H1 (cell line): ENCODE results near the gene LTB4R. TPM values are rescaled to one million over a fixed set of nuclear protein-coding genes. Genes with fewer than 3 reads are reported as not detected.

Experiments used
- CTCF ChIA-PET: fragments of 300-600 bp; sonication (Branson Sonifier 250); formaldehyde crosslinking; loops from one replicate; lab custom pipeline; 2021; ENCODE audit not compliant: partially characterized antibody; lab: Charles Lee
- POLR2A ChIA-PET: fragments of 300-600 bp; sonication (Branson Sonifier 250); formaldehyde crosslinking; loops from one replicate; lab custom pipeline; 2021; ENCODE audit warnings: inconsistent platforms; ENCODE audit not compliant: partially characterized antibody; lab: Charles Lee
- DNase-seq, 2 experiments: peaks; one replicate each; pipeline versions ENCODE4 v3.0.0 to v3.0.0-alpha.2; 2010 to 2022; ENCODE audit warnings: low spot score in 2 of 2, low read depth in 1 of 2, mixed read lengths in 1 of 2
- FAIRE-seq: peaks from 2 replicates; lab custom pipeline; 2011; peaks lifted over from hg19 to GRCh38; lab: Jason Lieb, UNC
- H2AFZ ChIP-seq: 2 replicates; pipeline ENCODE4 v1.8.1; 2012; ENCODE audit warnings: low read length, inconsistent platforms
- H2AK5ac ChIP-seq: 2 replicates; pipeline ENCODE4 v1.6.1; 2013; ENCODE audit warnings: low read depth, low read length
- H2BK120ac ChIP-seq: replicated peaks from 2 replicates; pipeline ENCODE3; 2013; ENCODE audit warnings: low read depth, low read length, inconsistent platforms
- H2BK12ac ChIP-seq: 2 replicates; pipeline ENCODE4 v1.6.1; 2013; ENCODE audit warnings: low read depth, low read length
- H2BK15ac ChIP-seq: 2 replicates; pipeline ENCODE4 v1.6.1; 2013; ENCODE audit warnings: low read length
- H2BK20ac ChIP-seq: 2 replicates; pipeline ENCODE4 v1.6.1; 2013; ENCODE audit warnings: low read length
- H2BK5ac ChIP-seq: 2 replicates; pipeline ENCODE4 v1.6.1; 2013; ENCODE audit warnings: low read depth, low read length
- H3K14ac ChIP-seq: 2 replicates; pipeline ENCODE4 v1.6.1; 2013; ENCODE audit warnings: inconsistent platforms; ENCODE audit not compliant: insufficient read length
- H3K18ac ChIP-seq: 2 replicates; pipeline ENCODE4 v1.6.1; 2013; ENCODE audit warnings: low read length; ENCODE audit errors: extremely low read depth
- H3K23ac ChIP-seq: 2 replicates; pipeline ENCODE4 v1.6.1; 2013; ENCODE audit warnings: inconsistent platforms; ENCODE audit not compliant: insufficient read length
- H3K23me2 ChIP-seq: 2 replicates; pipeline ENCODE4 v1.6.1; 2013; ENCODE audit warnings: low read depth, low read length
- H3K27ac ChIP-seq: 2 replicates; pipeline ENCODE4 v1.6.1; 2011; ENCODE audit warnings: low read depth, low read length, inconsistent platforms
- H3K27me3 ChIP-seq, 4 experiments: replicated peaks in 1 of 4; 1 replicate in 1 of 4; 2 replicates in 3 of 4; pipeline versions ENCODE4 v1.6.1 to v1.8.1; 2011 to 2013; ENCODE audit warnings: low read length in 3 of 4, mild to moderate bottlenecking in 3 of 4, inconsistent platforms in 2 of 4, mixed read lengths in 2 of 4, moderate library complexity in 1 of 4; ENCODE audit not compliant: control insufficient read depth in 3 of 4, insufficient read depth in 3 of 4; ENCODE audit errors: extremely low read depth in 1 of 4
- H3K36me3 ChIP-seq, 4 experiments: 2 replicates each; pipeline versions ENCODE4 v1.6.1 to v1.8.1; 2011 to 2013; ENCODE audit warnings: mild to moderate bottlenecking in 4 of 4, low read length in 3 of 4, moderate library complexity in 2 of 4, control low read depth in 1 of 4, inconsistent platforms in 1 of 4; ENCODE audit not compliant: insufficient read depth in 4 of 4, control insufficient read depth in 2 of 4
- H3K4ac ChIP-seq: replicated peaks from 2 replicates; pipeline ENCODE3; 2013; ENCODE audit warnings: low read length, low read depth, mixed read lengths, inconsistent platforms; ENCODE audit not compliant: insufficient read length
- H3K4me1 ChIP-seq, 4 experiments: replicated peaks in 1 of 4; 1 replicate in 1 of 4; 2 replicates in 3 of 4; pipeline versions ENCODE4 v1.6.1 to v1.8.1; 2011 to 2013; ENCODE audit warnings: low read length in 3 of 4, inconsistent platforms in 2 of 4, mixed read lengths in 1 of 4; ENCODE audit not compliant: insufficient read depth in 4 of 4, control insufficient read depth in 3 of 4
- H3K4me2 ChIP-seq, 2 experiments: 2 replicates each; pipeline versions ENCODE4 v1.6.1 to v1.8.1; 2011 to 2013; ENCODE audit warnings: low read depth in 2 of 2, low read length in 2 of 2, control low read depth in 1 of 2, inconsistent platforms in 1 of 2, mild to moderate bottlenecking in 1 of 2; ENCODE audit not compliant: insufficient read depth in 1 of 2
- H3K4me3 ChIP-seq, 4 experiments: fragments of 200-600, 300-600 bp in 1 of 4; sonication (generic), shearing (Covaris generic), sonication (Bioruptor Twin) in 1 of 4; 2 replicates each; pipeline versions ENCODE4 v1.5.1 to v1.8.1; 2011 to 2016; ENCODE audit warnings: low read length in 4 of 4, low read depth in 3 of 4, control low read depth in 2 of 4, inconsistent platforms in 2 of 4, mild to moderate bottlenecking in 2 of 4, mixed read lengths in 1 of 4, moderate library complexity in 1 of 4; ENCODE audit not compliant: insufficient read depth in 2 of 4; ENCODE audit errors: extremely low read depth in 1 of 4
- H3K56ac ChIP-seq: replicated peaks from 2 replicates; pipeline ENCODE3; 2013; ENCODE audit warnings: low read depth, mild to moderate bottlenecking, mixed read lengths, low read length, inconsistent platforms; ENCODE audit not compliant: insufficient read length
- H3K79me1 ChIP-seq: 2 replicates; pipeline ENCODE4 v1.6.1; 2013; ENCODE audit warnings: low read depth, low read length, control low read depth
- H3K79me2 ChIP-seq, 2 experiments: 2 replicates each; pipeline versions ENCODE4 v1.6.1 to v1.8.1; 2012 to 2013; ENCODE audit warnings: low read length in 2 of 2, mild to moderate bottlenecking in 2 of 2, inconsistent platforms in 1 of 2; ENCODE audit not compliant: insufficient read depth in 2 of 2, control insufficient read depth in 1 of 2
- H3K9ac ChIP-seq, 4 experiments: replicated peaks in 1 of 4; 1 replicate in 1 of 4; 2 replicates in 3 of 4; pipeline versions ENCODE4 v1.6.1 to v1.8.1; 2011 to 2013; ENCODE audit warnings: low read depth in 3 of 4, low read length in 3 of 4, control low read depth in 2 of 4, mild to moderate bottlenecking in 2 of 4, moderate library complexity in 2 of 4, inconsistent platforms in 1 of 4; ENCODE audit errors: extremely low read depth in 1 of 4
- H3K9me3 ChIP-seq, 2 experiments: 2 replicates each; pipeline versions ENCODE4 v1.6.1 to v1.8.1; 2012 to 2013; ENCODE audit warnings: mild to moderate bottlenecking in 2 of 2, moderate library complexity in 2 of 2, control low read depth in 1 of 2, inconsistent platforms in 1 of 2, low read depth in 1 of 2, low read length in 1 of 2, mixed read lengths in 1 of 2; ENCODE audit not compliant: insufficient read depth in 2 of 2
- H4K20me1 ChIP-seq, 2 experiments: replicated peaks in 1 of 2; 2 replicates each; pipeline versions ENCODE3 to v1.8.1; 2011 to 2013; ENCODE audit warnings: inconsistent platforms in 2 of 2, low read length in 2 of 2, mild to moderate bottlenecking in 1 of 2; ENCODE audit not compliant: insufficient read depth in 2 of 2, control insufficient read depth in 1 of 2
- H4K5ac ChIP-seq: 2 replicates; pipeline ENCODE4 v1.6.1; 2013; ENCODE audit warnings: low read length, low read depth, mixed read lengths, inconsistent platforms; ENCODE audit not compliant: insufficient read length
- H4K8ac ChIP-seq: 2 replicates; pipeline ENCODE4 v1.8.0; 2013; ENCODE audit warnings: mild to moderate bottlenecking, moderate library complexity, low read length, inconsistent platforms; ENCODE audit not compliant: insufficient read depth; ENCODE audit errors: extremely low read depth
- H4K91ac ChIP-seq: replicated peaks from 2 replicates; pipeline ENCODE3; 2013; ENCODE audit warnings: low read length, mixed read lengths, inconsistent platforms; ENCODE audit not compliant: insufficient read length
- NRF1 ChIP-seq: IDR thresholded peaks from 2 replicates; pipeline ENCODE4 v1.6.1; 2011; ENCODE audit warnings: mild to moderate bottlenecking, low read depth, low read length, improper control_type of control experiment
- WGBS, 2 experiments: shearing (Covaris generic) in 1 of 2; methylation state at CpG; one replicate each; pipeline versions ENCODE4 v1.1.6 to v1.1.7; 2013 to 2015; ENCODE audit warnings: low lambda C conversion rate in 2 of 2, mixed read lengths in 2 of 2, inconsistent platforms in 1 of 2, low coverage in 1 of 2, missing lambda C conversion rate in 1 of 2; ENCODE audit not compliant: insufficient replicate concordance in 2 of 2, insufficient coverage in 1 of 2, insufficient read length in 1 of 2; ENCODE audit errors: extremely low coverage in 1 of 2, missing lambda C conversion rate in 1 of 2; 5-methylcytosine and 5-hydroxymethylcytosine counted together
- polyA plus RNA-seq, 7 experiments: library from polyadenylated mRNA; depleted of rRNA in 3 of 7; stranded (reverse) in 5 of 7; unstranded in 2 of 7; fragments of >200 nt in 5 of 7; fragments of 200-250 nt in 2 of 7; gene quantifications; 1 replicate in 5 of 7; 2 replicates in 1 of 7; 4 replicates in 1 of 7; pipeline versions ENCODE4 v1.2.1 to v1.2.3, GENCODE V29; 2011 to 2013; ENCODE audit warnings: missing spikeins in 2 of 7, mixed read lengths in 2 of 7
- total RNA-seq: library from RNA; stranded (reverse); fragmentation: NEBNext Ultra II Directional; extraction: Animal tissue kit (Norgen Biotek cat#: 25700); gene quantifications from 2 replicates; pipeline ENCODE4 v1.2.1, GENCODE V29; 2021

LTB4R gene
- total and polyA plus RNA-seq, 2 of the 8 experiments (the other 6 are each of a cell fraction or from before 2014, with no cell fraction given) = 4.1 to 6.7 TPM

- no peak overlapping the region for H3K14ac ChIP-seq
- no peak overlapping the region for H2BK15ac ChIP-seq
- no peak overlapping the region for H4K91ac ChIP-seq
- H3K18ac ChIP-seq = no peak overlapping the region
- peaks cover 0 to 3% of the 10 kb centered on the region in 2 experiments for H4K20me1 ChIP-seq
- FAIRE-seq (no peak), DNase-seq (no peak)
- no peaks in the 10 kb centered on the region for H3K23me2 ChIP-seq
- TF ChIP-seq NRF1 = no peak
- H3K4me2 ChIP-seq = no peak overlapping the region
- no peak overlapping the region for H2BK5ac ChIP-seq
- H3K56ac ChIP-seq = no peak overlapping the region
- no peak overlapping the region for H4K8ac ChIP-seq
- no peak overlapping the region for H3K27ac ChIP-seq
- no peak overlapping the region for H2BK12ac ChIP-seq
- POLR2A ChIA-PET = interaction anchor here (0.5 to 1.2 kb wide), 2 partner anchors 49 to 64 kb away, joined by 3 read pairs; no protein-coding TSS in a partner anchor
- 90% methylated on average over 6 of the region's 6 CpGs; no CpG with 5 or more reads in 1 of the 2 experiments for WGBS, 2 experiments
- CTCF ChIA-PET = interaction anchor here (0.9 to 11.5 kb wide), 5 partner anchors 13 to 41 kb away, joined by 3 to 137 read pairs (median 5); partner anchors contain the start of genes DHRS1 and NOP9
- no peaks in the 10 kb centered on the region for H3K79me1 ChIP-seq
- H2AK5ac ChIP-seq = no peak overlapping the region
- H4K5ac ChIP-seq = no peak overlapping the region
- H3K4me1 ChIP-seq = no peaks in the 10 kb centered on the region; a peak in 1 of 7 replicates
- no peaks in the 10 kb centered on the region for H3K9me3 ChIP-seq
- no peak overlapping the region for H2BK20ac ChIP-seq
- no peak overlapping the region for H2AFZ ChIP-seq
- H3K79me2 ChIP-seq = no peaks in the 10 kb centered on the region
- H3K36me3 ChIP-seq = no peaks in the 10 kb centered on the region
- H3K27me3 ChIP-seq = no peaks in the 10 kb centered on the region; a peak in 1 of 7 replicates
- H3K4me3 ChIP-seq = no peak overlapping the region
- H3K9ac ChIP-seq = no peak overlapping the region
- no peak overlapping the region for H3K4ac ChIP-seq
- no peak overlapping the region for H2BK120ac ChIP-seq
- no peak overlapping the region for H3K23ac ChIP-seq
These were observed 34.2 kb upstream of the LTB4R start for GRCh38 chr14:24277071-24277470.
